ENCODE results near the gene ZNF146.
A peak's percentile ranks its signal among the peaks of the same experiment; 100 is the strongest.

The ZNF146 gene

GRCh38 chr19:36207605-36208252 lies 7.2 kb upstream of the ZNF146 start:
- TF ChIP-seq CTCF (IDR thresholded peaks at IDR 0.05; ENCODE audit: low read depth, low read length) (no peak), MYC (IDR thresholded peaks at IDR 0.05; ENCODE audit: low read depth, low read length) (no peak), POLR2A (IDR thresholded peaks at IDR 0.05; ENCODE audit: extremely low read depth, insufficient read length) (no peak), MAX (IDR thresholded peaks at IDR 0.05; ENCODE audit: low read depth, low read length) (no peak)
- DNase-seq (ENCODE audit: low read depth) = no peak

DNA sequence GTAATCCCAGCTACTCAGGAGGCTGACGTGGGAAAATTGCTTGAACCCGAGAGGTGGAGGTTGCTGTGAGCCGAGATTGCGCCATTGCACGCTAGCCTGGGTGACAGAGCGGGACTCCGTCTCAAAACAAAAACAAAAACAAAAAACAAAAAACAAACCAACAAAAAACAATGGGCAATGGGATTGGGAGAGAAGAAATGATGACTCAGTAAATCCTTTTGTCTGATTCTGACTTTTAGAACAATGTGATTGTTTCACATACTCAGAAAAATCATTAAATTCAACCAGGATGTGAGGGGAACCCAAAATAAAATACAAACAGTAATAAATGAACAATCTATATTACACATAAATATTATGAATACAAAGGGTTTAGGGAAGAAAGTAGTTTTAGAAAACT lies 5.5 kb upstream of the ZNF146 start:
- no peak overlapping the region for H3K4me3 ChIP-seq (ENCODE audit: low read depth, low read length)
- no peak for TF ChIP-seq POLR2A (IDR thresholded peaks at IDR 0.05; ENCODE audit: extremely low read depth, insufficient read length)
- TF ChIP-seq MYC (IDR thresholded peaks at IDR 0.05; ENCODE audit: low read depth, low read length) = no peak
- no peak for TF ChIP-seq CTCF (IDR thresholded peaks at IDR 0.05; ENCODE audit: low read depth, low read length)
- no peak for DNase-seq (ENCODE audit: low read depth)

More at GRCh38 chr19:36207605-36208252, 7.2 kb upstream of the ZNF146 start:
- H3K4me3 ChIP-seq (ENCODE audit: low read depth, low read length) = no peak overlapping the region

- no peak overlapping the region for H3K4me3 ChIP-seq (ENCODE audit: low read depth, low read length)
- no peak for DNase-seq (ENCODE audit: low read depth)
- no peak for TF ChIP-seq CTCF (IDR thresholded peaks at IDR 0.05; ENCODE audit: low read depth, low read length)
- TF ChIP-seq POLR2A (IDR thresholded peaks at IDR 0.05; ENCODE audit: extremely low read depth, insufficient read length) = no peak
- no peak for TF ChIP-seq MAX (IDR thresholded peaks at IDR 0.05; ENCODE audit: low read depth, low read length)
- TF ChIP-seq MYC (IDR thresholded peaks at IDR 0.05; ENCODE audit: low read depth, low read length) = no peak
Measured at GRCh38 chr19:36210497-36210896, 4.4 kb upstream of the ZNF146 start.

DNA sequence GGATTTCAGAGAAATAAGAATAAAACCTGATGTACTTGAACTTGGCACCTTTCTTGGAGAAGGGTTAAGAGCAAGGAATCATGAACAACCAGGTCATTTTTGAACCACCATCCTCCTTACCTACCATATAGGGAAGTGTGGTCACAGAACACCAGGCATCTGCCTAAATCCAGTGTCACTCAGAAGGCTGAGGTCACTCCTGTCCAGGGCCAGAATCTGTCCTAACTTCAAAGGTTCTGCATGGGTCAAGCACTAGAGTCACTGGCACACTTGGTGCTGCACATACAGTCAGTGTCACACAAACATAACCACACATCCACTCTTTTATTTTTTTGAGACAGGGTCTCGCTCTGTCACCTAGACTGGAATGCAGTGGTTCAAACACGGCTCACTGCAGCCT lies 2.0 kb upstream of the ZNF146 start:
- TF ChIP-seq MYC (IDR thresholded peaks at IDR 0.05; ENCODE audit: low read depth, low read length) (no peak), POLR2A (IDR thresholded peaks at IDR 0.05; ENCODE audit: extremely low read depth, insufficient read length) (no peak), CTCF (IDR thresholded peaks at IDR 0.05; ENCODE audit: low read depth, low read length) (no peak), MAX (IDR thresholded peaks at IDR 0.05; ENCODE audit: low read depth, low read length) (no peak)
- H3K4me3 ChIP-seq (ENCODE audit: low read depth, low read length) = no peak overlapping the region
- DNase-seq (ENCODE audit: low read depth) = no peak

GRCh38 chr19:36215276-36216123 lies 594 bp downstream of the ZNF146 start:
- peak; percentile 25 for DNase-seq (ENCODE audit: low read depth)
- H3K4me3 ChIP-seq (ENCODE audit: low read depth, low read length) = peak overlapping the region; percentile 99
- TF ChIP-seq CTCF (IDR thresholded peaks at IDR 0.05; ENCODE audit: low read depth, low read length) (no peak), MAX (IDR thresholded peaks at IDR 0.05; ENCODE audit: low read depth, low read length) (no peak), MYC (IDR thresholded peaks at IDR 0.05; ENCODE audit: low read depth, low read length) (no peak), POLR2A (IDR thresholded peaks at IDR 0.05; ENCODE audit: extremely low read depth, insufficient read length) (no peak)
